GM04504 (cell line): Measurements from ENCODE around the gene NUDT17.

ENCODE experiments used
- DNase-seq: peaks from one replicate; pipeline ENCODE4 v3.0.0-alpha.2; 2012; ENCODE audit warnings: low read depth

NUDT17 gene

DNA sequence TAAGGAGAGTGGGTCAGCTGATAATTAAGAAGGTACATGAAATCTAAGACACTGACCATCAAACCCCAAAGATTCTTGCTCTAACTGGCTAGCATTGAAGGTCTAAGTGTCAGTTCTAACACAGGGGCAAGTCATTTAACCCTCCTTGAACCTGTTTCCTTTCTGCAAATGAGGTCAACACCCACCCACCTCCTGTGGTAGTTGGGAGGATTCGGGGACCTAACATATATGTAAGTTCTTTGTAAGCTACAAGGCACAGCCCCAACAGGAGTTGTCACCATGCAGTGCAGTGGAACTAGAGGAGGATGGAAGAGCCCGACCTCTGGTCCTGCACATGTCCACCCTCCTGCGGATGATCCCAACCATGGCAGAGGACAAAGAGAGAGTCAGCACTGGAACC is 2.4 kb downstream of the NUDT17 start:
- no peak for DNase-seq

DNA sequence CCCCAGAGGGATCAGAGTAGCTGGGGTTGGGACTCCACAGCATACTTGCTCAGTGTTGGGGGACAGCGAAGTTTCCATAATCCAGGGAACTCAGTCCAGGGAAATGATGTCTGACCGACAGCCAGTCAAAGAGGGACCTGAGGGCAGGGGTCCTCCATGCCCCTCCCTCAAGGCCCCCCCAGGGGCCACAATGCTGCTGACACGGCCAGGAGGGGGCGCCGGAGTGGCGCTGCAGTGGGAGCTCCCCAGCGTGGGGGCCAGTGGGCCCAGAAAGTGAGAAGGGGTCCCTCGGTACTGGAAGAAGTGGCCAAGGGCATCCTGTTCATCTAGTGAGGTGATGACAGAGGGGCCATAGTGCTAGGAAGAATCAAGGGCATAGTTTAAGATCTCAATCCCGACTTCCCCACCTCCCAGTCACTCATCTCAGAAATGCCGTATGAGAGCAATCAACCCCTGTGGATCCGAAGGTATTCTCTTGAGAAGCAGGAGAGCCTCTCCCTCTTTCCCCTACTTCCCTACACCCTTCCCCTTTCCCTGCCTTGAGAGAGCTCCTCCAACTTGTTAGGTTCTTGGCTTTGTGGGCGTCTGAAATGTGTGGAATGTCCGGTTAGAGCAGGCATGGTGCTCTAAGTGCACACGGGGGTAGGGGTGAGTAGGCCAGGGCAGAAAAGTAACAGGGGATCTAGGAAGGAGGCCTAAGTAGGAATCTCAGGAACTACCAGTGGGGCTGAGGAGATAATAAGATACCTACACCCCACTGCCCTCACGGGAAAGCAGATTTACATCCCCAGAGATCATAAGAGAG is 4.1 kb downstream of the NUDT17 start:
- DNase-seq: no peak

DNA sequence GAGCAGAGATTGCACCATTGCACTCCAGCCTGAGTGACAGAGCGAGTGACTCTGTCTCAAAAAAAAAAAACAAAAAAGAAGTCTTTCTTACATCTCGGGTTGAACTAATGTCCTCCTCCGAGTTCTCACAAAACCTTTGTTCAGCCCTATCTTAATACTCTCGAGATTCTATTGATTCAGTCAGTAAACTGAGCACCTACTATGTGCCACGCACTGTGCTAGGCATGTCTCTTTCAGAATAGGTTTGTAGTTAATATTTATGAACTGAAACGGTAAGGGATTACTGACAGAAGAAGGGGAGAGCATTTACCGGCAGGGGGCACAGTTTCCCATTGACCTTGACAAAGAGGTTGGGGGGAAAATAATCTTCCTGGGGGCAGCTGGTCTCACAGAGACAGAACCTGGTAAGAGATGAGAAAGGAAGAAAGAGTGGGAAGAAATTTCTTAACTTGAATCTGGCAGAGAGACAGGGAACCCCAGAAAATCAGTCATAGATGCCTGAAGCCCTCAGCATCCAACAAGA is 10.1 kb downstream of the NUDT17 start:
- DNase-seq: no peak

DNA sequence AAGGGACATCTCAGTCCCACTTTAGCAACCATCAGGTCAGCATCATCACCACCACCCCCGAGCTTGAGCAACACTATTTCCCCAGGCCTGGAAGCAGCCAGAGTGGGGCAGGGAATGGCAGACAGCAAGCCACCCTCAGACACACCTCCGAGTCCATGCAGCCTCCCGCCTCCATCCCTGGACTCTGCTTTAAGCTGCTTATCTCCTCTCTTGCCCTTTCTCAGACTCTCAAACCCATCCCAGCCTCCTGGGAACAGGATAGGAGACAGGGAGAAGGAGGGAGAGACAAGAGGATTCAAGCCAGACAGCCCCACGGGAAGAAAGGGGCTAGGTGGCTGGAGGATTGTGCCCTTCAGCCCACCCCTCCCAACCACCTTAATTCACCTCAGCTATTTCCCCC is 11.7 kb downstream of the NUDT17 start:
- no peak for DNase-seq

DNA sequence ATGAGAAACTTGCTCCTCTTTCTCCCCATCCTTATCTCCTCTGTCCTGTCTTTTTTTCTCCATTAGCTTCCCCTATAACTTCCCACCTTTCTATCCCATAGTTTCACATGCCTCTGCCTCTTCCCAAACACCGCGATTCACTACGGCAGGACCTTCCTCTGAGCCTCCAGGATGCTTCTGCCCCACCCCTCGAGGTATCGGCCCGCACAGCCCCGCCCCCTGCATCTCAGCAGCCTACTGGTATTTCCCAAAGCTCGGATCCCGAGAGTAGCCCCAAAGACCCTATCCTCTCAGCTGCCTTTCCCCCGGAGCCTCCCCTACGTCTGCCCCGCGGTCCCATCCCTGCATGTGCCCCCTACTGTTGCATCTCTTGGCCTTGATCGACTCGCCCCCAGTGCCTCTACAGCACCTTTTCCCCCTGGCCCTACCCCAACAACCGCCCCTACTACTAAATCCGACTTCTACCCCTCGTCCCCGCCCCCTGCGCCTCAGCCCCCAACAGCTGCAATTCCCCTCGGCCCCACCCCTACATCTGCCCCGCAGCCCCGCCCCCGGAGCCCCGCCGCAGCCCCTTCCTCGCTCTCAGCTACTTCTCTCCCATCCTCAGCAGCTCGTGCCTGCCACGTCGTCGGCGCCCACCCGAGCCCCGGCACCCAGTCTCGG is 12.9 kb downstream of the NUDT17 start:
- no peak for DNase-seq

DNA sequence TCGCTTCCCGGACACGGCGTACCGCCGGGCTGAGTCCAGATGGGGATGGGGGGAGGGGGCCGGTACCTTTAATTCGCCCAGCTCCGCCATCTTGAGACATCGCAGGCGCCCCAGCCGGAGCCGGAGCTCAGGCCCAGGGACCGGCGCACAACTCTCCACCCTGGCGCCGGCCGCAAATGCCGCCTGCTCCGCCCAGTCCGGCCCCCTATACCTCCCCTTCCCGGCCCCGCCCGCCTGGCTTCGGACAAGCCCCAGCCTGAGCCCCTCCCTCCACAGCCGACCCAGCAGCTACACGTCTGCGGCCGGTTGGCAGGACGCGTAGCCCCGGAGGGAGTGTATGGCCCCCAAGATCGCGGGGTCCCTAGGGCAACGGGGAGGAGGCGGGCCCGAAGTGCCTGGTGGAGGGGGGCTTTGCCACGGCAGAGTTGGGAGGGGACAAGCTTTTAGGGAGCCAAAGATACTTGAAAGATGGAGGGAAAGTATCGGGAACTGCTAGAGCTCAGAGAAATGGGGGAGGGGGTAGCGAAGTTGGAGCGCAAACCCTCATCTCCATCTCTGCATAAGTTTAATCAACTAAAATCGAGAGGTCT is 13.6 kb downstream of the NUDT17 start, which contains the start of gene PIAS3:
Gene PIAS3 (minus strand): TSS at position 181 of the 590 bp plus-strand sequence. CDS start 91 bp downstream, at position 90.
- DNase-seq: peak; percentile 87

DNA sequence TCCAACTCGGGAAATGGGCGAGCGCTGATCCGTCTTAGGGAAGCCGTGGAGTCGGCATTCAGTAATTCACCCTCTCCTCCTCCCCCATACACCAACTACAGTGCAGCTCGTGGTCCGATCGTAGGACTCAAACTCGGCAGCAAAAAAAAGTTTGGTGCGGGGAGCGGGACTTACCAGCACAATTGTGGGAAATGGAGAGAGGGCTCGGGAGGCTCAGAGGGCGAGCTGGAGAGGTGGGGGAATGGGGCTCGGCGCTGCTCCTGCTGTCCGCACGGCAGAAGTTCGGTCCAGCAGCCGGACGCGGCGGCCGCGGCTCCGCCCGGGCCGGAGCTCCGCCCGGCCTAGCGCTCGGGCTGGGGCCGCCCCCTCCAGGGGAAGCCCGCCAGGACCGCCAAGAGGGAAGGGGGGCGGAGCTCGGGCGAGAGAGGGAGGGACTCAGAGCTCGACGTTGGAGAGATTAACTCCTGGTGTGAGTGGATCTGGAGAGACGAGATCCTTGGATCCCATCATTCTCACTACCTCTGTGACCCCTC is 14.1 kb downstream of the NUDT17 start:
- DNase-seq: peak; percentile 77

DNA sequence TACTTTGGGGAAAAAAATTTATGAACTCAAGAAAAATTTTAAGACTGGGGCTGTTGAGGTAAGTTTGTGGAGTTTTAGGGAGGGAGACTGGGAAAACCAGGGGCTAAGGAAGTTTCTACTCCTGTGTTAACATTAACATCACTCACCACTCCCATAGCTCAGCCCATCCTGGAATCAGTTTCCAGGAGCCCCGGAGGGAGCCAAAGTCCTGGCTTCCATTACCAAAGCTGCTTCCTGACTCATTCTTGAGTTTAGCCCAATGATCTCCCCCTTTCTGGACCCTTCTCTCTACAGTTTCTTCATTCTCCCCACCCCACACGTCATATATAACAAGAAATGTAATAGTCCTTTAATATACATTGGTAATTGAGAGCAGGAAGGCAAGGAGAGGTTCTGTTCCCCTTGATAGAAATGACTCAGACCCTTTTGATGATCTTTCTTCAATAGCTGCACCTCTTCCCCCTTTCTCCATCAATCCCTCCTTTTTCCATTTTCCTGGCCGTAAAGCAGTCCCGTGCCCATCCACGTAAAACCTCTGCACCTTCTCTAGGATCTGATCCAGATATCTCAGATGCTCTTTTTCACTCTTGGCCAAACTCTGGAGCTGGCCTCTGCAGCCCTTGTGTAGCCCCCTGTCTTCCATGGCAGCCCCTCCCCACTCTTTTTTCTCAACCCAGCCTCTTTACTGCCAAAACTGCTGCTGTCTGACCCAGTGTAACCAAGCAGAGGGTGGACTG is 18.0 kb downstream of the NUDT17 start:
- DNase-seq: no peak

DNA sequence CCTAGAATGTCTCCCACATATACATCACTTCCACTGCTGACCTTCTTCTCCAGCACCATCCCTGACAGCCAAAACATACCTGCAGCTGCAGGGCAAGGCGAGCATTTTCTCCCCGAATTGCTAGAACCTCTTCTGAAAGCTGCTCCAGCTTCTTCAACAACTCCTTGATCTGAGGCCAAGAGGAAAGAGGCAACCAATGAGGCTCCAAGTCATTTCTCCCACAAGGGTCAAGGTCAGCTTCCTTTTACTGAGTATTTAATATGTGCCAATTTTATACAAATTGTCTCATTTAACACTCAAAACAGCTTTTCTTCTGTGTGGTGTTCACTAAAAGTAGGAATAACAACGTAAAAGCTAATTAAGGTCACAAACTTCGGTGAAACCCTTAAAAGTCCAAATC is 22.8 kb downstream of the NUDT17 start:
- DNase-seq: no peak

DNA sequence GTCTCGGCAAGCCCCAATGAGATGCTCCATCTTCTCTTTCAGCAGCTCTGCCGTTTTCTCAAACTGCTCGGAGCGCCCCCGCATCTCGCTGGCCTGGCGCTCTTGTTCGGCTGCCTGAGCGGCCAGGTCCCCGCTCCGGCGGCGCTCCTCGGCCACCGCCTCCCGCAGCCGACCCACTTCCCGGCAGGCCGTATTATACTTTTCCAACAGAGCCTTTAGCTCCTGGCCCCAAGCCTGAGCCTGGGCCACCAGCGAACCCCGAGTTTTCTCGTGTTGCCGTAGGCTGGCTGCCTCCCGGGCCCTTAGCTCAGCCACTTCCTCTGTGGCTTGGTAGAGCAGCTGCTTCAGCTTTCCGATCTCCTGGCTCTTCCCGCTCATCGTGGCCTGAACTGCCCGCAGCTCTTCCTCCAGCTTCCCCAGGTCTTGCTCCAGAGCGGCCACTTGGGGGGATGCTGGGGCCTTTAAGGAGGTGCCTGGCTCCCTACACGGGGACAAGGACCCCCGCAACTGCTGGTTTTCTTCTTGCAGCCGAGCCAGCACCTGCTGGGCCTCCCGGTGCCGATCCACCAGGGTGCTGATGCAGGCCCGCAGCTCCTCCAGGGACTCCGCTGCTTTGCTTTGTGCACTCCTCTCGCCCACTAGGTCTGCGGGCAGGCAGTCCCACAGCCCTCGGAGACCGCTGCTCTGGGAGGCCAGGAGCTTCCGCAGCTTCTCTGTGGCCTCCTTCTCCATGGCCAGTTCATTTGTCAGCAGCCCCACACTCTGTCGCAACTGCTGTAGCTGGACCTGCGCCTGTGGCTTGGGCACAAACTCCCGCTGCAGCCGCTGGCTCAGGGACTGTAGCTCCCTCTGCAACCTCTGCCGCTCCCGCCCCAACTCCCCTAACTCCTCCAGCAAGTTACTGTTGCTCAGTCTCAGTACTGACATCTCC is 26.8 kb downstream of the NUDT17 start:
- no peak for DNase-seq

DNA sequence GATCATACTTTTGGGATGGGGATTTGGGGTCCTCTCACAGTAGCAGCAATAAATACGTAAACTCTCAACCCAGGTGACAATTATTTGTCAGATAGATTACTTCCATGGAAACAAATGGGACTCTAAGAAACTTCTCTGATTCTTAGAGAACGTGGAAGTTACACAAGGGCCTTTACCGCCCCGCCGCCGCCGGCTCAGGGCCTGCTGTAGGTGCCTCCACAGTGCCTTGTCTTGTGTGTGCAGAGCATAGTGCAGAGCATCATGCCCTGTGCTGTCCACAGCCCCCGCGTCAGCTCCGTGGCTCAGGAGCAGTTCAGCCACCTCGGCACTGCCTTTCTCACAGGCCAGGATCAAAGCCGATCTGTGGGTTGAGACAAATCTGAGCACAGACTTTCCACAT is 29.2 kb downstream of the NUDT17 start:
- no peak for DNase-seq

DNA sequence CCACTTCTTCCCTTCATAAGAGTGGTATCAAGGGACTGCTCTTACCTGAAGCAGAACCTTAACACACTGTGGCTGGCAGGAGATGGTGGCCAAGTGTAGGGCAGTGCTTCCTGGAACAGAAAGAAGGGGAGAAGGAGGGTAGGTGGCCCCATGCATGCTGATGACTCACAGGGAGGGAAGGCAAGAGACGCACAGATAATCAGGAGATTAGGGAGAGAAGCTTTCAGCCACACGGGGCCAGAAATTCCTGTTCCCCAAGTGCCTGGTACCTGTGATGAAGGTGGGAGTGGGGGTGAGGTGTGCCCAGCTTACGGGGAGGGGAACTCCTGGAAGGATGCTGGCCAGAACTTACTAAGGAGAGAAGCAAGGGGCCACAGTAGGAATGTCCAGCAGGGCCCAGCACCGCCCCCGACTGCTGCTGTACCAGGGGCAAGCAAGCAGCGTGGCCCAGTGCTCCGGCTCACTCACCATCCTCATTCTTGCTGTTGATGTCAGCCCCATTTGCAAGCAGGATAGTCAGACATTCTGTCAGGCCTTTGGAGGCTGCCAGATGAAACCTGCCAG is 32.6 kb downstream of the NUDT17 start:
- no peak for DNase-seq

DNA sequence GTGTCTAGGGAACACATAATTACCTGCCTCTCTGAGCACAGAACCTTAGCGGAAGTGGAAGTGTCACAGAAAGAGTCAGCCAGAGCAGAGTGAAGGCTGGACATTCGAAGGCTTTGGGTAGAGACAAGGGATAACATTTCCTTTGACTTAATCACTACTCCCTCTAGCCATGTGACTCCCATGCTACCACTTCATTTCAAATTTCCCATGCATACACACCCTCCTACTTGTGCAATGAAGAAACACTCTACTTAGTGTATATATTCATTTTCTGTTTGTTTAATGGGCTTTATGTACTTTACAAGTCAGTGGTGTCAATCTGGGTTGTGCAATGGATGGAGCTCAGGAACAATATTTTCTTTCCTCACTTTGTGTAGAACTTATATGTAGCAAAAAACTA is 33.3 kb downstream of the NUDT17 start:
- no peak for DNase-seq

DNA sequence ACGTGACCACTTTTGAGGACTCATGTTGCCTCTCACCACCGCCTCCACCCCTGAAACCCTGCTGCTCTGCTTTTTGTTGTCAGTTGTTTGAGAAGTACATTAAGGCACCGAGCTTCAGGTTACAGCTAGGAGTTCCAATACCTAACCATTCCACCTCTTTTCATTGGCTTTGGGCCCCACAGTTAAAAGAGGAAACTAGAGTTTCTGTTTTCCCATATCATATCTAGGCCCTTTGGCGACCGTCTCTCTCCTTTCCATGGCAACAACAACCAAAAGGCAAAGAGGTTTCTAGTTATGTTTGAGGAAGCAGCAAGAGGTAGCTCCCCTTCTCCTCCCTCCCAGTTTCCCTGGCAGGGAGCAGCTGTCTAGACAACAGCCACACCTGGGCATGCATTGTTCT is 34.3 kb downstream of the NUDT17 start:
- no peak for DNase-seq

DNA sequence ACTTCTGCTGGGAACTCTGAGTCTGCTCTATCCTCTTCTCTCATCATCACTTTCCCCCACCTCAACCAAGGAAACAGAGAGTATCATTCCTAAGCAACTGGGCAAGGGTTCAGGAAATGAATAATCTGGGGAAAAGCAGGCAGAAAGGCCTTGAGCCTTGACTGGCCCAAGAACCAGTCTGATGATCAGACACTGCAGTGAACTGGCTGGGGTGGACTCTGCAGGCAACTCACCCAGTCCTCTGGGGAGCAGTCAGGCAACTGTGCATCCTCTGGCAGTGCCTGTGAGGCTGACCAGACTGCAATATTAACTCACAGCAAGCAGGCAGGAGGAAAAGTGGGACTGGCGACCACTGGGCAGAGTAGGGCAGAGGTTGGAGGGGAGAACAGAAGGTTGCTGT is 39.2 kb downstream of the NUDT17 start:
- DNase-seq: no peak

DNA sequence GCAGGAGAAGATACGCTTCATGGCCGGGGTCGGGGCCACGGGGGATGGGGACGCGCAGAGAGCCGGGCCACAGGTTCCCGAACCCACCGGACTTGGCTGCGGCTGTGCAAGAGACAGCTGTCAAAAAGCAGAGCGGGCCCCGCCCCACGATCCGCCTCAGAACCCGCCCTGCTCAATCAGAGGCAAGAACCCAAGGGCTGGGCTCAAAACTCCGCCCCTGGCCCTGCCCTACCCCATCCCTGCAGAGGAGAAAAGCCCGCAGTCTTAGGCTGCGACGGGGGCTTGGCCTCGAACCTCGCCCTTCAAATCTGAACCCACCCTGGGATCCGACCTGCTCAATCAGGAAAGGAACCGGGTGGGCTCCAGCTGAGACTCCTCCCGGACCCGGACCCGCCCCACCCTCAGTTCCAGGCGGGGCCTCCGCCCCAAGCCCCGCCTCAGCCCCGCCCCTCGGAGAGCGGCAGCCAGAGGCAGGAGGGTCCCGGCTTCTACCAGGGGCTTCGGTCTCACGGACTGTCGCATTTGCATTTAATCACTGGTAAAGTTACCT is 40.4 kb downstream of the NUDT17 start, which contains the start of gene ANKRD35:
Gene ANKRD35 (minus strand): TSS at position 129 of the 550 bp plus-strand sequence. CDS start 108 bp downstream, at position 21.
- no peak for DNase-seq

DNA sequence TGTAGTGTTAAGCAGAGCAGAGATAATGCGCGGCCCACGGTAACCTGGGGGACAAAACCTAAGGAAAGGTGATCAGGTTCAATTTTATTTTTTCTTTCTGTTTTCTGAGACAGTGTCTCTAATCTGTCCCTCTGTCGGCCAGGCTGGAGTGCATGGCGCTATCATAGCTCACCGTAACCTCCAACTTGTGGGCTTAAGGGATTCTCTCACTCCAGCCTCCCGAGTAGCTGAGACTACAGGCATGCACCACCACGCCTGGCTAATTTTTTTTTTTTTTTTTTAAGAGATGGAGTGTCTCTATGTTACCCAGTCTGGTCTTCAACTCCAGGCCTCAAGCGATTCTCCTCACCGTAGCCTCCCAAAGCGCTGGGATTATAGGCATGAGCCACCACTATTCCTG is 41.0 kb downstream of the NUDT17 start:
- DNase-seq: no peak

DNA sequence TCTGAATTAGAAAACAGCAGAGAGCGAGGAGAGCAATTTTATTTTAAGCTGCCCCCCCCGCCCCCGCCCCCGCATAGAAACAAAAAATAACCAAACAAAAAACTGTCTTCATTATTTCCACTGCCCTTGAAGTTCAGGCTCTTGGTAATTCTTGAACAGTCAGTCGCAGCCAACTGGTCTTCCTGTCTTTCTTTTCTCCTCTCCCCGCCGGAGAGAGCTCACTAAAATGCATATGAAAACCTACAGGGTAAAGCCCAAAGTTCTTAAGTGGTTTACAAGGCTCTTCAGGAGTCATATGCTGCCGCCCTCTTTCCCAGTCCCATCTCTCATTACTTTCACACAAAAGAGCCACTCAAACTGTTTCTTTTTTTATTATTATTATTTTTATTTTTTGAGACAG is 41.4 kb downstream of the NUDT17 start:
- no peak for DNase-seq

DNA sequence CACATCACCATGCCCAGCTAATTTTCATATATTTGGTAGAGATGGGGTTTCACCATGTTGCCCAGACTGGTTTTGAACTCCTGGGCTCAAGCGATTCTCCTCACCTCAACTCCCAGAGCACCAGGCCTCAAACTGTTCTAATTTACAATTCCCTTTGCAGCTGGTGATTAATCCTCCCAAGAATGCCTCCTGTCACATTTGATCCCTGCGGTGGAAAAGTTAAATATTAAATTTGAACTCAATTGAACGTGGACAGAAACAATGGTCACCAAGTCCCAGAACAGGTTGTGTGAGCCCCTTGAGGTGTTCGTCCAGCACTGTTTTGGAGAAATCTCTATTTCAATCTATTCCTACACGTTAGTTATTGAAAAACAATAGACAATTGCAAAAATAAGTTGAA is 42.2 kb downstream of the NUDT17 start:
- DNase-seq: no peak

DNA sequence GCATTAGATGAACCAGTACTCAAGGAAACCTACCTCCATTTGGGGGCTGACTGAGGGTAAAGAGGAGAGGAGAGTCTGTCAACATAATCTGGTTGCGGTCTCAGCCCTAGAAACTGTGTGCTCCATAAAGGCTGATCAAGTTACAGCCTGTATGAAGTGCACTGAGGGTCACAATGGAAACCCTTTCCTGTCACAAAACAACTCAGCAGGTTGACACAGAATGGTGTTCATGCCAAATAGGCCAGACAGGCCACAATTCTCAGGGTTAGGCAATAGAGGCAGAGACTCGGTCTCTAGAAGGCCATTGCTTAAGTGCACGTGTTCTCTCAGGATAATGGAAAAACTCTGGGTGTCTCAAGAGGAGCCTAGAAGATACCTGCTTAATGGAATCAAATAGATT is 44.3 kb downstream of the NUDT17 start:
- DNase-seq: no peak
